Common myeloid progenitor, CD34-positive (primary cell): ENCODE data around the gene LAPTM5.

Experiments
- CTCF ChIA-PET: fragments of 350-600 bp; sonication (Branson Sonifier 250); formaldehyde crosslinking; loops from one replicate; lab custom pipeline; 2021; ENCODE audit warnings: antibody characterized with exemption; lab: Charles Lee
- POLR2A ChIA-PET: fragments of 350-600 bp; sonication (Branson Sonifier 250); formaldehyde crosslinking; loops from one replicate; lab custom pipeline; 2021; ENCODE audit warnings: antibody characterized with exemption; lab: Charles Lee
- DNase-seq, 3 donors: peaks; one replicate each; pipeline versions ENCODE4 v3.0.0 to v3.0.0-alpha.2; 2013
- H3K27ac ChIP-seq, 2 experiments: 1 replicate in 1 of 2; 2 replicates in 1 of 2; pipeline ENCODE4 v1.7.0; 2013; ENCODE audit warnings: inconsistent platforms in 2 of 2, low read length in 2 of 2, mild to moderate bottlenecking in 2 of 2, low read depth in 1 of 2, moderate library complexity in 1 of 2; ENCODE audit not compliant: severe bottlenecking in 2 of 2, insufficient read depth in 1 of 2, poor library complexity in 1 of 2
- H3K27me3 ChIP-seq, 5 experiments: replicated peaks in 2 of 5; 1 replicate in 3 of 5; 2 replicates in 2 of 5; pipeline versions ENCODE4 v1.6.1 to v1.7.0; 2013; ENCODE audit warnings: low read length in 4 of 5, mild to moderate bottlenecking in 2 of 5, moderate library complexity in 2 of 5, inconsistent platforms in 1 of 5; ENCODE audit not compliant: insufficient read depth in 5 of 5, control insufficient read depth in 4 of 5
- H3K36me3 ChIP-seq, 4 experiments: 1 replicate in 2 of 4; 2 replicates in 2 of 4; pipeline versions ENCODE4 v1.6.1 to v1.7.0; 2013; ENCODE audit warnings: low read length in 3 of 4, control low read depth in 1 of 4, mild to moderate bottlenecking in 1 of 4; ENCODE audit not compliant: control insufficient read depth in 4 of 4, insufficient read depth in 4 of 4
- H3K4me1 ChIP-seq, 4 experiments: 1 replicate in 3 of 4; 2 replicates in 1 of 4; pipeline versions ENCODE4 v1.6.1 to v1.7.1; 2013; ENCODE audit warnings: low read length in 3 of 4, mild to moderate bottlenecking in 3 of 4, control low read depth in 1 of 4, inconsistent platforms in 1 of 4, moderate library complexity in 1 of 4; ENCODE audit not compliant: control insufficient read depth in 4 of 4, insufficient read depth in 4 of 4; ENCODE audit errors: control extremely low read depth in 1 of 4
- H3K4me3 ChIP-seq, 7 experiments: 1 replicate in 4 of 7; 2 replicates in 3 of 7; pipeline versions ENCODE4 v1.5.1 to v1.7.0; 2013; ENCODE audit warnings: mild to moderate bottlenecking in 7 of 7, low read length in 6 of 7, moderate library complexity in 6 of 7, inconsistent platforms in 2 of 7, low read depth in 2 of 7, control low read depth in 1 of 7; ENCODE audit not compliant: insufficient read depth in 4 of 7, control insufficient read depth in 1 of 7; ENCODE audit errors: extremely low read depth in 1 of 7
- H3K9me3 ChIP-seq, 5 experiments: 1 replicate in 4 of 5; 2 replicates in 1 of 5; pipeline versions ENCODE4 v1.6.1 to v1.7.1; 2013; ENCODE audit warnings: low read length in 4 of 5, mild to moderate bottlenecking in 2 of 5, inconsistent platforms in 1 of 5, low read depth in 1 of 5, moderate library complexity in 1 of 5; ENCODE audit not compliant: control insufficient read depth in 4 of 5, insufficient read depth in 2 of 5; ENCODE audit errors: control extremely low read depth in 1 of 5
- WGBS: methylation state at CpG from one replicate; pipeline ENCODE4 v1.1.5; 2013; ENCODE audit not compliant: insufficient coverage; 5-methylcytosine and 5-hydroxymethylcytosine counted together

The LAPTM5 gene

GRCh38 chr1:30727824-30728223 is 29.8 kb downstream of the LAPTM5 start:
- peaks cover 0 to 26% (median 6%) of the 10 kb centered on the region in 4 experiments for H3K4me1 ChIP-seq
- H3K9me3 ChIP-seq: no peaks in the 10 kb centered on the region
- peaks cover 2 to 7% (median 6%) of the 10 kb centered on the region in 4 experiments for H3K36me3 ChIP-seq
- no peak overlapping the region for H3K27ac ChIP-seq
- no peak overlapping the region for H3K4me3 ChIP-seq
- H3K27me3 ChIP-seq: no peaks in the 10 kb centered on the region
- no peak for DNase-seq
- 100% methylated on average over 2 of the region's 2 CpGs for WGBS
- ChIA-PET CTCF (interaction anchor here (0.8 to 11.0 kb wide), 6 partner anchors 7 to 74 kb away, joined by 3 to 356 read pairs (median 8); partner anchors contain the start of gene MATN1), POLR2A (no interaction called here)

- CTCF ChIA-PET: interaction anchor here (0.6 to 11.0 kb wide), 9 partner anchors 6 to 183 kb away, joined by 3 to 356 read pairs (median 6); partner anchors contain the start of gene MATN1
- Histone ChIP-seq H3K27me3 (no peaks in the 10 kb centered on the region), H3K36me3 (peaks cover 0 to 4% (median 0%) of the 10 kb centered on the region in 4 experiments), H3K4me1 (peaks cover 0 to 22% (median 5%) of the 10 kb centered on the region in 4 experiments), H3K9me3 (no peaks in the 10 kb centered on the region), H3K4me3 (no peak overlapping the region), H3K27ac (no peak overlapping the region)
- WGBS: 100% methylated on average over 11 of the region's 15 CpGs
- POLR2A ChIA-PET: no interaction called here
- DNase-seq: no peak
Measured at GRCh38 chr1:30726773-30727684, 30.5 kb downstream of the LAPTM5 start.

- Histone ChIP-seq H3K4me3 (no peak overlapping the region), H3K27me3 (no peaks in the 10 kb centered on the region), H3K4me1 (peaks cover 0 to 22% (median 5%) of the 10 kb centered on the region in 4 experiments), H3K9me3 (no peaks in the 10 kb centered on the region), H3K27ac (no peak overlapping the region), H3K36me3 (peaks cover 0 to 4% (median 0%) of the 10 kb centered on the region in 4 experiments)
- whole genome bisulfite sequencing: 92% methylated on average over 6 of the region's 7 CpGs
- ChIA-PET CTCF (interaction anchor here (1.1 to 11.0 kb wide), 10 partner anchors 5 to 184 kb away, joined by 3 to 356 read pairs (median 6); partner anchors contain the start of gene MATN1), POLR2A (no interaction called here)
- no peak for DNase-seq
Measured at GRCh38 chr1:30726236-30726635, 31.3 kb downstream of the LAPTM5 start.

- 98% methylated on average over 16 of the region's 17 CpGs for WGBS
- ChIA-PET CTCF (interaction anchor here (0.7 to 11.0 kb wide), 9 partner anchors 13 to 203 kb away, joined by 3 to 356 read pairs (median 3); no protein-coding TSS in a partner anchor), POLR2A (no interaction called here)
- H3K27me3 ChIP-seq: no peaks in the 10 kb centered on the region
- H3K4me1 ChIP-seq: peaks cover 0 to 20% (median 5%) of the 10 kb centered on the region in 4 experiments
- peaks cover 0 to 4% (median 0%) of the 10 kb centered on the region in 4 experiments for H3K36me3 ChIP-seq
- DNase-seq: no peak
- no peak overlapping the region for H3K4me3 ChIP-seq
- H3K27ac ChIP-seq: no peak overlapping the region
- H3K9me3 ChIP-seq: no peaks in the 10 kb centered on the region
Measured at GRCh38 chr1:30725450-30726095, 32.0 kb downstream of the LAPTM5 start.

GRCh38 chr1:30724655-30725421 is 32.7 kb downstream of the LAPTM5 start:
- H3K27ac ChIP-seq: no peak overlapping the region
- DNase-seq: no peak
- H3K9me3 ChIP-seq: no peaks in the 10 kb centered on the region
- H3K4me1 ChIP-seq: peaks cover 0 to 19% (median 3%) of the 10 kb centered on the region in 4 experiments
- whole genome bisulfite sequencing: 93% methylated on average over 3 of the region's 5 CpGs
- CTCF ChIA-PET: interaction anchor here (1.0 to 11.0 kb wide), 6 partner anchors 14 to 204 kb away, joined by 3 to 356 read pairs (median 4); no protein-coding TSS in a partner anchor
- no peak overlapping the region for H3K4me3 ChIP-seq
- POLR2A ChIA-PET: interaction anchor here (0.7 kb wide), 1 partner anchor 1557 kb away, joined by 4 read pairs; no protein-coding TSS in a partner anchor
- no peaks in the 10 kb centered on the region for H3K27me3 ChIP-seq
- H3K36me3 ChIP-seq: peaks cover 0 to 4% (median 0%) of the 10 kb centered on the region in 4 experiments

- no peak overlapping the region for H3K4me3 ChIP-seq
- H3K27ac ChIP-seq: no peak overlapping the region
- H3K9me3 ChIP-seq: no peaks in the 10 kb centered on the region
- POLR2A ChIA-PET: interaction anchor here (0.7 kb wide), 1 partner anchor 8 kb away, joined by 4 read pairs; no protein-coding TSS in a partner anchor
- DNase-seq: no peak
- peaks cover 0 to 4% (median 0%) of the 10 kb centered on the region in 4 experiments for H3K36me3 ChIP-seq
- H3K27me3 ChIP-seq: no peaks in the 10 kb centered on the region
- CTCF ChIA-PET: interaction anchor here (1.3 to 11.0 kb wide), 6 partner anchors 15 to 205 kb away, joined by 3 to 356 read pairs (median 5); no protein-coding TSS in a partner anchor
- WGBS: 100% methylated on average over 2 of the region's 2 CpGs
- peaks cover 0 to 26% (median 9%) of the 10 kb centered on the region in 4 experiments for H3K4me1 ChIP-seq
Measured at GRCh38 chr1:30724175-30724574, 33.4 kb downstream of the LAPTM5 start.
